Measurements from ENCODE around the gene BTBD19.
A peak's percentile ranks its signal among the peaks of the same experiment; 100 is the strongest.
"Not testable (repeated sequence)": the region's sequence is repeated elsewhere in the genome, so short reads cannot be mapped to it uniquely, and the experiment has no call there.

The BTBD19 gene

DNA sequence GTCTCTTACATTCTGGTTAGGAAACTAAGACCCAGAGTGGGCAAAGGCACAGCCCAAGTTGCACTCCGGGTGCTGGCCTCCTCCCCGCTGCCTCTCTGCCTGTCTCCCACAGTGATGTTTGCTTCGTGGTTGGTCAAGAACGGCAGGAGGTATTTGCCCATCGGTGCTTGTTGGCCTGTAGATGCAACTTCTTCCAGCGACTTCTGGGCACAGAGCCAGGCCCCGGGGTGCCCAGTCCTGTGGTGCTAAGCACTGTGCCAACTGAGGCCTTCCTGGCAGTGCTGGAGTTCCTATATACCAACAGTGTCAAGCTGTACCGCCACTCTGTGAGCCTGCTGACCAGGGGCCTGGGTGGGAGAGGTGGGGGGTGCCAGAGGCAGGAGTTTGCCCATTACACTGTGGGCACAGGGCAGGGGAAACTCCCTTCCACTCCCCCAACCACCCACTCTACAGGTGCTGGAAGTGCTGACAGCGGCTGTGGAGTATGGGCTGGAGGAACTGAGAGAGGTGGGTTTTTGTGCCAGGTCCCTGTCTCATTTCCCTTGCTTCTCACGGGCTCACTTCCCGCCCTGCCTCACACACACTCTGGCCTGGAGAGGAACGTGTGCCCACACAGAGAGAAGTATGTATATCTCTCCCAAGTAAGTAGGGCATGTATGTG is 1.9 kb downstream of the BTBD19 start:
- peak; percentile 56 for DNase-seq

DNA sequence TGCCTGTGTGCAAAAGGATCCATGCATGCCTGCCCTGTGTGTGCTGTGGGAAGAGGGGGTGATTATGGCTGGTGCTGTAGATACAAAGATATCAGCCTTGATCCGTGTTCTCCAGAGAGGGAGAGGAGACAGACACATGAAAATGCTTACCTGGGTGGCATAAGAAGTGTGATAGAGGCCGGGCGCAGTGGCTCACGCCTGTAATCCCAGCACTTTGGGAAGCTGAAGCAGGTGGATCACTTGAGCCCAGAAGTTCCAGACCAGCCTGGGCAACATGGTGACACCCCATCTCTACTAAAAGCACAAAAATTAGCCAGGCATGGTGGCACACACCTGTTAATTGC is 2.4 kb downstream of the BTBD19 start:
- DNase-seq: not testable (repeated sequence)

DNA sequence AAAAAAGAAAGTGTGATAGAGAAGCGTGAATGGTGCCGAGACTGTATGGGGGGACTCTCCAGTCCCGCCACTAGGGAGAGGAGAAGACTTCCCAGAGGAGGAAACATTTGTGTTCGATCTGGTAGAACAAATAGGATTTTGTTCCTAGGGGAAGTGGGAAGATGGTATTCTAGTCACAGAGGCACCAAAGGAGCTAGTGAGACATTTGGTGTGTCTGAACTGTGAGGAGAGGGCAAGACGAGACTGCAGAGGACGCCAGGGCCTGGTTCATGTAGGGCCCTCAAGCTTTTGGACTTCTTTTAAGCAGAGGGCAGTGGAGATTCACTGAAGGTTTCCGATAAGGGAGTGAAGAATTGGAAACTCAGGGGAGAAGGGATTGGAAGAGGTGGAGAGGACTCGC is 2.9 kb downstream of the BTBD19 start:
- no peak for DNase-seq

DNA sequence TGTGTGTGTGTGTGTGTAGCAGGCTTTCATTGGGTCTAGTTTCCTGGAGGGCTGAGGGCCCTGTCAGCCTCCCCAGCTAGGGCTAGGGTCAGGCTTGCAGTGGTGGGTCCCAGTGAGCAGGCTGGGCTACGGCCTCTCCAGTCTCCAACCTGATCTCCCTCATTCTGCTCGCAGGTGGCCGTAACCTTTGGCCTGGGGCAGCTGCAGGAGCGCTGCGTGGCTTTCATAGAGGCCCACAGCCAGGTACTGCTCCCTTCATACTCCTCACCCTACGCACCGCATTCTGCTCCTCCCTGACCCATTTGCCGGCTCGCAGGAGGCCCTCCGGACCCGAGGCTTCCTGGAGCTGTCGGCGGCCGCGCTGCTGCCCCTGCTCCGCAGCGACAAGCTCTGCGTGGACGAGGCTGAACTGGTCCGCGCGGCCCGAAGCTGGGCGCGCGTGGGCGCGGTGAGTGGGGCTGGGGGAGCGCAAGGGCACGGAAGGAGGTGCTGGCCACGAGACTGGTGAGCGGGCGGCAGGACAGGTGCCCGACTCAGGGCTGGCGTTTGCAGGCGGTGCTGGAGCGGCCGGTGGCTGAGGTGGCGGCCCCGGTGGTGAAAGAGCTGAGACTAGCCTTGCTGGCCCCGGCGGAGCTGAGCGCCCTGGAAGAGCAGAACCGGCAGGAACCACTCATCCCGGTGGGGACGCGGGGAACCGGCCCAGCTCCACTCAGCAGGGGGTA is 4.7 kb downstream of the BTBD19 start:
- DNase-seq: no peak

DNA sequence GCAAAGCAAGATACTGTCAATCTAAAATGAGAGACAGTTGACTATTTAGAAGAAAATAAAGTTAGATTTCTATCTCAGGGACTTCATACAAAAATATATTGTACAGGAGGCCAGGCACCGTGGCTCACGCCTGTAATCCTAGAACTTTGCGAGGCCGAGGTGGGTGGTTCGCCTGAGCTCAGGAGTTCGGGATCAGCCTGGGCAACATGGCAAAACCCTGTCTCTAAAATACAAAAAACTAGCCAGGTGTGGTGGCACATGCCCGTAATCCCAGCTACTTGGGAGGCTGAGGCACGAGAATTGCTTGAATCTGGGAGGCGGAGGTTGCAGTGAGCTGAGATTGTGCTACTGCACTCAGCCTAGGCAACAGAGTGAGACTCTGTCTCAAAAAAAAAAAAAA is 7.6 kb downstream of the BTBD19 start:
- not testable (repeated sequence) for DNase-seq

DNA sequence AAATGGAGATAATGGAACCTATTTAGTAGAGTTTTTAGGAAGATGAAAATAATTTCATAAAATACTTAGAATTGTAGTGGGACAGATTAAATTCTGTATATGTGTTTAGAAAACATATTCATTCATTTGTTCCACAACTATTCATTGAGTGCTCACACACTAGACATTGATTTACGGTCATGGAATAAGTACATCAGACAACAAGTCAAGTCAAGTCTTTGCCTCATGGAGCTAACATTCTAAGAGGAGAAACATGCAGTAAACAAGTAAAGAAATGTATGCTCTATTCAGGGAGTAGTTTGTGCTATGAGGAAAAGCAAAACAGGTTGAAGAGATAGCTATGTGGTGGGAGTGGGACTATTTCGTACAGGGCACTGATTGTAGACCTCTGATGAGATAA is 9.0 kb downstream of the BTBD19 start:
- DNase-seq: no peak

DNA sequence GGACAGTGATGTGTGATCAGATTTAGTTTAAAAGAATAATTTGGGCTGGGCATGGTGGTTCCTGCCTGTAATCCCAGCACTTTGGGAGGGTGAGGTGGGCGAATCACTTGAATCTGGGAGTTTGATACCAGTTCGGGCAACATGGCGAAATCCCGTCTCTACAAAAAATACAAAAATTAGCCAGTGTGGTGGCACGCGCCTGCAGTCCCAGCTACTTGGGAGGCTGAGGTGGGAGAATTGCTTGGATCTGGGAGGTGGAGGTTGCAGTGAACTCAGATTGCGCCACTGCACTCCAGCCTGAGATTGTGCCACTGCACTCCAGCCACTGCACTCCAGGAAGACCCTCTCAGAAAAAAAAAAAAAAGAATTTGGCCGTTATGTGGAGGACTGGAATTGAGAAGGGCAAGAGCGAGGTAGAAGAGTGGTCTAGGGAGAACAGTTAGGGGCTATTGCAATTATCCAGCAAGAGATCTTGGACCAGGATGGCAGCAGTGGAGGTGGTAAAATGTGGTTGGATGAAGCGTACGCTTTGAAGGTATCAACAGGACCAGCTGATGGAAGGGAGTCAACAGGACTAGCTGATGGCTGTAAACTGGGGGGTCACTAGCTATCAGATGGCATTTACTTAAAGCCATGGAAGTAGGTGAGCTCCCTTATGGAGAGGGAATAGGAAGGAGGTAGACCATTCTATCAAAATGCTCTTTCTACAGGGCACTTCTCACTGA is 9.6 kb downstream of the BTBD19 start:
- DNase-seq: peak; percentile 2

DNA sequence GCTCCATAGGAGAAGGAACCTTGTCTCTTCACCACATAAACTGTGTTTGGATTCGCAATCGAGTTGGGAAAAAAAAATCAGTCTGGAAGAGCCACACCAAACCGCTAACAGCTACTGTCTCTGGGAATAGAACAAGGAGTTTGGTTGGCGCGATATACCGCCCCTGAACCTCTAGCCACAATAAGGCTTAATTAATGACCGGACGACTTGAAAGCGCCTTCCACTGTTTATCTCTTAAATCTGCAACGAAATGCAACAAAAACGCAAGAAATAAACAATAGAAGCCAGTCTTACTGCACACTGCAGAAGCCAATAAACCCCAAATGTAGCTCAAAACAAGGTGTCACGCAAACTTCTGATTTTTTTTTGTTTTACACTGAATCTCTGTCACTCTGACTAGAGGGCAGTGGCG is 10.9 kb downstream of the BTBD19 start:
- no peak for DNase-seq

DNA sequence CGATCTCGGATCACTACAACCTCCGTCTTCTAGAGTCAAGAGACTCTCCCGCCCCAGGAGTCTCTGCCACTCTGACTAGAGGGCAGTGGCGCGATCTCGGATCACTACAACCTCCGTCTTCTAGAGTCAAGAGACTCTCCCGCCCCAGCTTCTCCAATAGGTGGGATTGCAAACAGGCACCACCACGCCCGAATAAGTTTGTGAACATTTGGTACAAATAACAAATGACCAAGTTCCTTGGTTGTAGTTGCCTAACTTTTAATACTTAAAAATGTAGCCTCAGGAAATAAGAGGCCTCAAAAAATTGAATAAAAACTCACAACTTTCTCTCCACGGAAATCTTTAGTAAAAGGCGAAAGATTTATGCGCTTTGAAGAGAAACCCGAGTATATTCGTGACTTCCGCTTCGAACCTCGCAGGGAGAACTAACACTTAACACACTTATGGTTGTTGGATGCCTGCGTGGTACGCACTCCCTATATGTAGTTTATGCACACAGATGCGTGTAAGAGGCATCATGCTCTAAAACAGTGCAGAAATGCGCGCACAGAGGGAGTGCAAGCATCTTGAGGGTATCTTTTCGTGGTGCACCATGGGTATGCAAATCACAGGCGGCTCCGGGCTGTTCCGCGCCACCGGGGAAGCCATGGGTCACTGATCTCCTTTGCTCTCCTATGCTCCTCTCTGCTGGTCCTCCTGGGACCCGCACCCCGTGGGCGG is 11.4 kb downstream of the BTBD19 start:
- peak; percentile 98 for DNase-seq

DNA sequence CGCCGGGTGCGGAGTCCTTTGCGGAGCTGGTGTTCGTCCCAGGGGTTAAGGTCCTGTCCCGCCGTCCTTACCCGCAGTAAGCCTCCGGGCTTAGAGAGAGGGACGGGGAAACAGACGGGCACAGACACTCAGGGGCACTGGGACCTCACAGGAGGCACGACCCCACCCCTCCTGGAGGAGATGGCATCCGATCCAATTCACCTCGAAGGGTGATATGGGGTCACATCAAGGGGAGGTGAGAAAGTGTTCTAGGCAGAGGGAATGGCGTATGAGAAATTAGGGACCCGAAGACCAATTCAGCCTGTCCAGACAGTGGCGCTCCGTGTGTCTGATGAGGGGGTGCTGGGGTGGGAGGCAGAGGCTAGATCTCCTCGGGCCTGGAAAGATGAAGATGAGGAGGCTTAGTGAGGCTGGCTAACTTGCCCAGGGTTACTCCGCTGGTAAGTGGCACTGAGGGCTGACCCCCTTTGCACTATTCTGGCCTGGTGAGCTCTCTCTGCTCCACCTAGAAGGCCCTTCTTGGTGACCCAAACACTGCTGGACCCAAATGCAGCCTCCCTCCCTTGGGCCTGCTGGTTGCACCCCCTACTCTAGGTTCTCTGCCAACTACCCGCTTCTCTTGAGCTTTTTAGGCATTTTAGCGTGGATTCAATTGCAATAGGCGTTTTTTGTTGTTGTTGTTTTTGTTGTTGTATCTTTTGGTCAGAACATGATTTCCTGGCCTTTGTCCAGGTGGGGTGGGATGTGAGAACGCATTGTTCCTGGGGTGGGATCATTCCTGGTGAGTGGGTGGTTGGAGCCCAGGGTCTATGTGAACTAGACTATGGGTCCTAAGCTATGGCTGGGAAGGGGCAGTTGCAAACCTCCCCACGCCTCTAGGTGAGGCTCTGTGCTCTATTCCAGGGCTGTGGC is 12.3 kb downstream of the BTBD19 start:
- DNase-seq: no peak

DNA sequence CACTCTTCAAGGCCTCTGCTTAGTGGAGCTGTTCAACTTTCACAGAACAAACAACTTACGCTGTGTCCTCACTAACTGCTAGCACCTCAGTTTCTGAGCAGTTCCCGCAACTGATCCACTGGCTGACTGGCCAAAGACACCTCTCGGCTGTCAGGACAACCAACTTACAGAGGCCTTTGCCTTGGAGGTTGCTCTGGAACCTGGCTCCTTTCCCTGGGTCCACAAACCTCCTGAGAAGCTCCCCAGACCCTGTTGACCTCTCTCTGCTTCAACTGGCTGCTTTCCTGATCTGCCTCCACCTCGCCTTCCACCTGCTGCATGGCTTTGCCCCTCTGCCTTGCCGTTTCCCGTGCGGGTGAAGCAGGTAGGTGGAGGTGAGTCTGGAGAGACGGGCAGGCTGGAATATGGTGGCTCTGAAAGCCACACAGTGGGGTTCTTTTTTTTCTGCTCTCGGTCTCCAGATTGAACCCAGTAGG is 13.0 kb downstream of the BTBD19 start:
- no peak for DNase-seq

DNA sequence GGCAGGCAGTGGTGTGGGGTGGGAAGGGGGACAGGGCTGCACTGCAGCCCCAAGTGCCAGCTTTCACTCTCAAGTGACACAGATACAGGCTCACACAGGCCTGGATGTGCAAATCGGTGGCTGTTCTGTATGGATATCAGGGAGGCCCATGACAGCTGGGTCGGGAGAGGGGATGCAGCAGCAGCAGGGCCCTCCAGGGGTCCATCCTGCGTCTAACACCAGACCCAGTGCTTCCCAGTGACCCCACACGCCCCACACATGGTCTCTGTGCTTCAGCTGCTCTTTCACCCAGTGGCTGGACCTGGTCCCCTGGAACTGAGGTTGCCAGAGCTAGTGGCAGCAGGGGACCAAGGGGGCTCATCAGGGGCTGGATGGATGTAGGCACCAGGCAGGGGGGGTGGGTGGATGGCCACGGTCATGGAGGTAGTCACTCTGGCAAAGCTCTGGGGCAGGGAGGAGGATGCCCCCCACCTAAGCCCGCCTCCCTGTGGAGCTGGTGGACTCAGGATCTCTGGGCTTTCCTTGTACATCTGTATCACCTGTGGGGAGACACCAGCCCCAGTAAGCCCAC is 13.9 kb downstream of the BTBD19 start:
- DNase-seq: no peak

DNA sequence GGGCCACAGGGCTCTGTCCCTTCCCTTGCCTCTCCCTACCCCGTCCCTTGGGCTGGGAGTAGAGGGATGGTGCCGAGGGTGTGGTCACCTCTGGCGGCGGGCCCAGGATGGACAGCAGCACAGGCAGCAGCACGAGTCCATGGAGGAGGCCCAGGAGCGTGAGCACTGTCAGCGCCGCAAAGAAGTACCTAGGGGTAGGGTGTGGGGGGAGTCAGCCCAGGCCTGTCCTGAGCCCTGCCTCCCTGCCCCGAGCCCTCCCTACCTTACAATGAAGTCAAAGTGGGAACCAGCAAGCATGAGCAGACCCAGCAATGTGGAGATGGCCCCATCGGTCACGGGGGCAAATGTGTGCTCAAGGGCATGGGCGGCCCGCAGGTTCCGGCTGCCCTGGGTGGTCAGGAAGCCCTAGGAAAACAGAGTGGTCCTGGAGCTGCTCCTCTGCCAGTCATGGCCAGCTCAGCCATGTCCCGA is 14.7 kb downstream of the BTBD19 start:
- no peak for DNase-seq

DNA sequence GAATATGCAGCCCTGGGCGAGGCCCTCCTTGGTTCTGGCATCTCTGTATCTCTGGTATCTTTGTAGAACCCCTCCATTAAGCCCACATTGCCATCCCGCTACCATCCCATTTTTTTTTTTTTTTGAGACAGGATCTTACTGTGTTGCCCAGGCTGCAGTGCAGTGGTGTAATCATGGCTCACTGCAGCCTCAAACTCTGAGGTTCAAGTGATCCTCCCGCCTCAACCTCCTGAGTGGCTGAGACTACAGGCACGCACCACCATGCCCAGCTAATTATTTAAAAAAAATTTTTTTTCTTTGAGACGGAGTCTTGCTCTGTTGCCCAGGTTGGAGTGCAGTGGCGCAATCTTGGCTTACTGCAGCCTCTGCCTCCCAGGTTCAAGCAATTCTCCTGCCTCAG is 16.1 kb downstream of the BTBD19 start:
- not testable (repeated sequence) for DNase-seq

DNA sequence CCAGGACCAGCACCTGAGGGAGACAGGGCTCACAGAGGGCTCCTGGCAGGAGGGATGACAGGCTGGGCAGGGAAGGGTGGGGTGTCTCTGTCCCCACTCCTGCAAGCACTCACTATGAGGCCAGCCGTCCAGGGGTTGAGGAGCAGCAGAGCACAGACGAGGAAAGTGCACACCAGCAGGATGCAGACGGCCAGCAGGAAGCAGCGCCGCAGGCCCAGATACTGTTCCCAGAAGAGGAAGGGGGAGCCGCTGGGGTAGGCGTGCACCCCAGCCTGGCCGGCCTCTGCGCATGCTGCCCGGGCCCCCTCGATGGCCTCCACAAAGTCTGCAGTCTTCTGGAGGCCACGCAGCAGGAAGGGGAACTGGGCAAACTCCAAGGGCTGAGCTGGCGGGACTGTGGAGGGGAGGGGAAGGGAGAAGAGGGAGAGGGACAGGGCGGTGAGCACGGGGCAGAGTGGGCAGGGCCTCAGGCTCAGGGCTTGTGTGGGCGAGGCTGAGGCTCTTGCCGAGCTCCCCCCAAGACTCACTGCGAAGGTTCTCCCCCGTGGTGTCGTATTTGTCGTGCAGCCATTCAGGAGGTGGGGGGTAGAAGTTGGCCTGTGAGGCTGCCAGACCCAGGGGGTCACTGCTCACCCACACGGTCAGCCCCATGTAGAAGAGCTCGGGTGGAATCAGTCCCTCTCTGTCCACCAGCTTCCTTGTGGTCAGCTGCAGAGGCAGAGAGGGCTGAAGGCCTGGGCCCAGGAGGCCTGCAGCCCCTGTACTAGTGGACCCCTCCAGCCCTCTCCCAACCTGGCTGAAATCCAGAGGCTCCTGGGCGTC is 18.3 kb downstream of the BTBD19 start:
- DNase-seq: peak; percentile 84

DNA sequence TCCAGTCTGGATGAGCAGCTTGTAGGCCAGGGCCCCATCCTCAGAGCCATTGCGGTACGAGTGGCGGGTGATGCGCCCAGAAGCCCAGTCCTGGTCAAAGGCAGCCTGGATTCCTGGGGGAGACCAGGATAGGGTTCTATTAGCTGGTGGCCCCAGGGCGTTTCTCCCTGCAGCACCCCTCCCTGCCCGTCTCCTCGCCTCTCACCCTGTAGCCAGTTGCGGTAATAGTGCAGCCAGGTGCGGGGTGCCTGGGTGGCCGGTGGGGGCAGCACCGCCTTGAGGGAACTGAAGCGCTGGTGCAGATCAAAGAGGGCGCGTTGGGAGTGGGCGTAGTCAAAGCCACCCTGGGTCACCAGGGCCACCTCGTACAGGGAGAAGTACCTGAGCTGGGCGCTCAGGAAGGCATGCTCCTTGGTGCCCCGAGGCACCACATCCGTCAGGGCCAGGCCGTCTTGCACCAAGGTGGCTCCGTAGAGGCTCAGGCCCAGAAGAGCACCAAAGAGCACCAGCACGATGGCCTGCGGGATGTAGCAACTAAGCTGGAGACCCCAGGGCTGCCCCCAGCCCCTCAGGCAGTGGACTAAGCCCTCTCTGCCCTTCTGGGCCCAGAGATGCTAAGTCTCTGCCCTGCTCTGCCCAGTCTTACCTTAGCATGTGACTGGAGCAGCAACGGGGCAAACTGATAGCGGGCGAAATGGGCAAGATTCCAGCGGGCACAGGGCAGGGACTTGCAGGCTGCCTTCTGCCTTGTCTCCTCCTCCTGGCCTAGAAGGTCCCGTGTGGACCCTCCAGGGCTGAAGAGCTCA is 19.1 kb downstream of the BTBD19 start:
- peak; percentile 67 for DNase-seq

DNA sequence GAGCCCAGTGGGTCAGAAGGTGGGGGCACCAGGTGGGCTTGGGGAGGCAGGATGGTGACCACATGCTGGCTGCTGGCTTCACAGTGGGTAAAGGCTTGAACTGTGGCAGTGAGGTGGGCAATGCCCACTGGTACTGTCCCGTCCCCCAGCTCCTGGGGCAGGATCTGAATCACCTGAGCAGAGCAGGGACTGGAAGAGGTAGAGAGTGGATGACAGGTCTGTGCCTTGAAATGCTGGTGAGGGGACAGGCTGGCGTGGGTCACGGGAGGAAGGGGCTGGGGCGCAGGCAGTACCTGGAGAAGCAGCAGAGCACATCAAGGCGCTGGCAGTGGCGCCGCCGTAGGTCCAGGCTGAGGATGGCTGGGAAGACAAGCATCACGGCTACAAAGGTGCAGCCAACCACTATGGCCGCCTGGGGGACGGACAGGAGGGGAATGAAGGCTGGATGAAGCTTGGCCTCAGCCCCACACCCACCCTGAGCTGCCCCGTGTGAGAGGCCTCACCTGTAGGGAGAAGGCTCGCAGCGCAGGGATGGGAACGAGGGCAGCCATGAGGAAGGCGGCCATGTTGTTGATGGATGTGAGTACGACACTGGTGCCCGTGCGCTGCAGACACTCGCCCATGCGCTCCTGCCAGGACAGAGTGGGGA is 19.8 kb downstream of the BTBD19 start:
- no peak for DNase-seq

DNA sequence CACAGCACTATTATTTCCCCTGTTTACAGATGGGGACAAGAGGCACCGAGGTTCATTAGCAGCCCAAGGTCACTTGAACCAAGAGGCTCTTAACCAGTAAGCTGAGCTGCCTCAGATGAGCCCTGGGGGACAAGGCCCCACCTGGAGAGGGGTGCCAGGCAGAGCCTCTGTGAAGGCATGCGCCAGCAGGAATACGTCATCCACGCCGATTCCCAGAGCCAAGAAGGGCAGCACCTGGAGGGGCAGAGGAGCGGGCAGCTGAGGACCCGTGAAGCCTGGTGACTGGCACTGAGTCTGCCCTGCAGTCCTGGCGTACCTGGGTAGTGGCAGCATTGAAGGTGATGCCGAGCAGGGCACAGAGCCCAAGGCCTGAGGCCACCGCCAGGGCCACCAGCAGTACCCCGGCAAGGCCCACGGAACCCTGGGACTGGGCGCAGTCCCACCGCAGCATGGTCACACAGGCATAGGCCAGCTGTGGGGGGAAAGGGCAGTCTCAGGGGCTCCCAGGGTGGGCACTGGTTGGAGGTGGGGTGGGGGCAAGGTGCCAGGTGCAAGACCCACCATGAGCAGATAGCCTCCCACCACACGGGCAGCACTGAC is 20.6 kb downstream of the BTBD19 start:
- DNase-seq: no peak
